ENCODE results near the gene ICOS. TPM values are rescaled to one million over a fixed set of nuclear protein-coding genes. Genes with fewer than 3 reads are reported as not detected.

Gene ICOS
- polyA plus RNA-seq, 1 donor from 2014 or later = not detected

Other genes with a start within 250 kb of the ICOS start
- gene CD28, start 230.1 kb upstream of the ICOS start, polyA plus RNA-seq = not detected in 2 replicates
- not detected in 2 replicates for gene CTLA4, start 69.0 kb upstream of the ICOS start, polyA plus RNA-seq